Upper lobe of left lung (tissue), 4 donors: ENCODE measurements around the gene CCDC92.

Experiments
- EP300 ChIP-seq, 4 donors: sonication (generic); formaldehyde crosslinking; IDR thresholded peaks; one replicate each; pipeline ENCODE4 v1.5.1; 2017; ENCODE audit warnings: antibody characterized with exemption in 4 of 4, control low read depth in 2 of 4
- POLR2A ChIP-seq, 4 donors: fragments of 450-650 bp; IDR thresholded peaks; one replicate each; pipeline ENCODE4 v1.5.1; 2016 to 2017; ENCODE audit warnings: antibody characterized with exemption in 4 of 4, mild to moderate bottlenecking in 2 of 4
- POLR2AphosphoS5 ChIP-seq, 2 donors: sonication (generic); formaldehyde crosslinking; IDR thresholded peaks; one replicate each; pipeline ENCODE4 v1.5.1; 2017; ENCODE audit warnings: antibody characterized with exemption in 2 of 2
- TF ChIP-seq, protein P1 (sequence below), 6 experiments: fragments of 450-650 bp in 4 of 6; fragments of 200-600 bp in 2 of 6; sonication (generic) in 2 of 6; IDR thresholded peaks; one replicate each; pipeline ENCODE4 v1.5.1; 2016 to 2019; ENCODE audit warnings: antibody characterized with exemption in 6 of 6

GRCh38 chr12:123997908-123998307, 25.3 kb upstream of the CCDC92 start:
- TF ChIP-seq, protein P1, sequence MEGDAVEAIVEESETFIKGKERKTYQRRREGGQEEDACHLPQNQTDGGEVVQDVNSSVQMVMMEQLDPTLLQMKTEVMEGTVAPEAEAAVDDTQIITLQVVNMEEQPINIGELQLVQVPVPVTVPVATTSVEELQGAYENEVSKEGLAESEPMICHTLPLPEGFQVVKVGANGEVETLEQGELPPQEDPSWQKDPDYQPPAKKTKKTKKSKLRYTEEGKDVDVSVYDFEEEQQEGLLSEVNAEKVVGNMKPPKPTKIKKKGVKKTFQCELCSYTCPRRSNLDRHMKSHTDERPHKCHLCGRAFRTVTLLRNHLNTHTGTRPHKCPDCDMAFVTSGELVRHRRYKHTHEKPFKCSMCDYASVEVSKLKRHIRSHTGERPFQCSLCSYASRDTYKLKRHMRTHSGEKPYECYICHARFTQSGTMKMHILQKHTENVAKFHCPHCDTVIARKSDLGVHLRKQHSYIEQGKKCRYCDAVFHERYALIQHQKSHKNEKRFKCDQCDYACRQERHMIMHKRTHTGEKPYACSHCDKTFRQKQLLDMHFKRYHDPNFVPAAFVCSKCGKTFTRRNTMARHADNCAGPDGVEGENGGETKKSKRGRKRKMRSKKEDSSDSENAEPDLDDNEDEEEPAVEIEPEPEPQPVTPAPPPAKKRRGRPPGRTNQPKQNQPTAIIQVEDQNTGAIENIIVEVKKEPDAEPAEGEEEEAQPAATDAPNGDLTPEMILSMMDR (IDR thresholded peaks at IDR 0.05) = no peak
- TF ChIP-seq EP300 (IDR thresholded peaks at IDR 0.05) (no peak), POLR2A (IDR thresholded peaks at IDR 0.05) (no peak), POLR2AphosphoS5 (IDR thresholded peaks at IDR 0.05) (no peak)
